NB4 (cell line): Measurements from ENCODE around the gene SPAG8.

Experiments
- MAX ChIP-seq: IDR thresholded peaks from 2 replicates; pipeline ENCODE4 v1.6.1; 2011; ENCODE audit warnings: low read depth, low read length
- MYC ChIP-seq: IDR thresholded peaks from 2 replicates; pipeline ENCODE4 v1.6.1; 2011; ENCODE audit warnings: low read depth, low read length
- POLR2A ChIP-seq: IDR thresholded peaks from 2 replicates; pipeline ENCODE4 v1.6.1; 2011; ENCODE audit warnings: mild to moderate bottlenecking; ENCODE audit not compliant: insufficient read length; ENCODE audit errors: extremely low read depth
- TF ChIP-seq, protein P1 (sequence below): IDR thresholded peaks from one replicate; pipeline ENCODE4 v1.5.1; 2012; ENCODE audit warnings: low read depth, low read length

- TF ChIP-seq, protein P1, sequence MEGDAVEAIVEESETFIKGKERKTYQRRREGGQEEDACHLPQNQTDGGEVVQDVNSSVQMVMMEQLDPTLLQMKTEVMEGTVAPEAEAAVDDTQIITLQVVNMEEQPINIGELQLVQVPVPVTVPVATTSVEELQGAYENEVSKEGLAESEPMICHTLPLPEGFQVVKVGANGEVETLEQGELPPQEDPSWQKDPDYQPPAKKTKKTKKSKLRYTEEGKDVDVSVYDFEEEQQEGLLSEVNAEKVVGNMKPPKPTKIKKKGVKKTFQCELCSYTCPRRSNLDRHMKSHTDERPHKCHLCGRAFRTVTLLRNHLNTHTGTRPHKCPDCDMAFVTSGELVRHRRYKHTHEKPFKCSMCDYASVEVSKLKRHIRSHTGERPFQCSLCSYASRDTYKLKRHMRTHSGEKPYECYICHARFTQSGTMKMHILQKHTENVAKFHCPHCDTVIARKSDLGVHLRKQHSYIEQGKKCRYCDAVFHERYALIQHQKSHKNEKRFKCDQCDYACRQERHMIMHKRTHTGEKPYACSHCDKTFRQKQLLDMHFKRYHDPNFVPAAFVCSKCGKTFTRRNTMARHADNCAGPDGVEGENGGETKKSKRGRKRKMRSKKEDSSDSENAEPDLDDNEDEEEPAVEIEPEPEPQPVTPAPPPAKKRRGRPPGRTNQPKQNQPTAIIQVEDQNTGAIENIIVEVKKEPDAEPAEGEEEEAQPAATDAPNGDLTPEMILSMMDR: no peak
- TF ChIP-seq MAX (no peak), POLR2A (no peak), MYC (no peak)
These were observed 47.9 kb upstream of the SPAG8 start for GRCh38 chr9:35859990-35860339.
